ENCODE data around the gene LAPTM5.
A peak's percentile ranks its signal among the peaks of the same experiment; 100 is the strongest.

LAPTM5 gene

GRCh38 chr1:30713311-30713710, 44.3 kb downstream of the LAPTM5 start:
- no peak for ATAC-seq (replicated peaks)
- no peak overlapping the region for H3K27ac Mint-ChIP-seq
- H3K9me3 Mint-ChIP-seq = peaks cover 0 to 5% of the 10 kb centered on the region in 2 donors
- H3K36me3 Mint-ChIP-seq = peaks cover 10 to 11% of the 10 kb centered on the region in 2 donors
- peaks cover 3 to 7% of the 10 kb centered on the region in 2 donors for H3K4me1 Mint-ChIP-seq
- H3K4me3 Mint-ChIP-seq = no peak overlapping the region
- peaks cover 20 to 24% of the 10 kb centered on the region in 2 donors for H3K27me3 Mint-ChIP-seq
- no peak for DNase-seq

GRCh38 chr1:30712583-30712982, 45.0 kb downstream of the LAPTM5 start:
- DNase-seq (no peak), ATAC-seq (replicated peaks) (no peak)
- H3K4me3 Mint-ChIP-seq = no peak overlapping the region
- H3K4me1 Mint-ChIP-seq = peaks cover under 1 to 2% of the 10 kb centered on the region in 2 donors
- peaks cover 0 to 3% of the 10 kb centered on the region in 2 donors for H3K9me3 Mint-ChIP-seq
- peaks cover 27% of the 10 kb centered on the region in 2 donors for H3K27me3 Mint-ChIP-seq
- no peak overlapping the region for H3K27ac Mint-ChIP-seq
- peaks cover 10 to 11% of the 10 kb centered on the region in 2 donors for H3K36me3 Mint-ChIP-seq

GRCh38 chr1:30710407-30710806, 47.2 kb downstream of the LAPTM5 start:
- no peak for DNase-seq
- Mint-ChIP-seq H3K9me3 (peaks cover 0 to 3% of the 10 kb centered on the region in 2 donors), H3K4me1 (peaks cover 0 to 2% of the 10 kb centered on the region in 2 donors), H3K27me3 (peaks cover 35 to 36% of the 10 kb centered on the region in 2 donors), H3K27ac (no peak overlapping the region), H3K4me3 (no peak overlapping the region), H3K36me3 (peaks cover 3 to 4% of the 10 kb centered on the region in 2 donors)
- no peak for ATAC-seq (replicated peaks)

- no peaks in the 10 kb centered on the region for H3K9me3 Mint-ChIP-seq
- H3K4me3 Mint-ChIP-seq = no peak overlapping the region
- DNase-seq (no peak), ATAC-seq (replicated peaks) (no peak)
- peaks cover 39 to 41% of the 10 kb centered on the region in 2 donors for H3K27me3 Mint-ChIP-seq
- no peaks in the 10 kb centered on the region for H3K36me3 Mint-ChIP-seq
- H3K4me1 Mint-ChIP-seq = peaks cover 0 to 2% of the 10 kb centered on the region in 2 donors
- no peak overlapping the region for H3K27ac Mint-ChIP-seq
These were observed 49.2 kb downstream of the LAPTM5 start for GRCh38 chr1:30708361-30708728.

GRCh38 chr1:30707412-30708360, 49.9 kb downstream of the LAPTM5 start:
- Mint-ChIP-seq H3K36me3 (no peaks in the 10 kb centered on the region), H3K4me1 (peaks cover 0 to 2% of the 10 kb centered on the region in 2 donors), H3K27ac (no peak overlapping the region), H3K9me3 (no peaks in the 10 kb centered on the region), H3K27me3 (peaks cover 39 to 41% of the 10 kb centered on the region in 2 donors), H3K4me3 (no peak overlapping the region)
- ATAC-seq (replicated peaks) (peak; percentile 94), DNase-seq (peak; percentile 56)

- Mint-ChIP-seq H3K9me3 (no peaks in the 10 kb centered on the region), H3K4me1 (peaks cover 0 to 2% of the 10 kb centered on the region in 2 donors)
- no peak for ATAC-seq (replicated peaks)
These were observed 51.0 kb downstream of the LAPTM5 start for GRCh38 chr1:30706528-30706927.

GRCh38 chr1:30705698-30706097, 51.9 kb downstream of the LAPTM5 start:
- Mint-ChIP-seq H3K4me3 (no peak overlapping the region), H3K27me3 (peaks cover 30 to 36% of the 10 kb centered on the region in 2 donors), H3K27ac (no peak overlapping the region), H3K4me1 (peaks cover 0 to 2% of the 10 kb centered on the region in 2 donors), H3K36me3 (no peaks in the 10 kb centered on the region), H3K9me3 (no peaks in the 10 kb centered on the region)
- no peak for DNase-seq
- no peak for ATAC-seq (replicated peaks)

More at GRCh38 chr1:30706528-30706927, 51.0 kb downstream of the LAPTM5 start:
- peaks cover 36 to 41% of the 10 kb centered on the region in 2 donors for H3K27me3 Mint-ChIP-seq
- H3K4me3 Mint-ChIP-seq = no peak overlapping the region
- DNase-seq = no peak
- no peak overlapping the region for H3K27ac Mint-ChIP-seq
- no peaks in the 10 kb centered on the region for H3K36me3 Mint-ChIP-seq

- H3K9me3 Mint-ChIP-seq = no peaks in the 10 kb centered on the region
- peaks cover 27 to 36% of the 10 kb centered on the region in 2 donors for H3K27me3 Mint-ChIP-seq
- H3K4me3 Mint-ChIP-seq = no peak overlapping the region
- ATAC-seq (replicated peaks) = no peak
- H3K4me1 Mint-ChIP-seq = peaks cover 0 to 2% of the 10 kb centered on the region in 2 donors
- H3K36me3 Mint-ChIP-seq = no peaks in the 10 kb centered on the region
- no peak for DNase-seq
- H3K27ac Mint-ChIP-seq = no peak overlapping the region
These were observed 52.6 kb downstream of the LAPTM5 start for GRCh38 chr1:30704765-30705509.

- Mint-ChIP-seq H3K27me3 (peaks cover 23 to 31% of the 10 kb centered on the region in 2 donors), H3K27ac (no peak overlapping the region), H3K36me3 (no peaks in the 10 kb centered on the region), H3K9me3 (no peaks in the 10 kb centered on the region), H3K4me1 (peaks cover 0 to 2% of the 10 kb centered on the region in 2 donors), H3K4me3 (no peak overlapping the region)
- DNase-seq (no peak), ATAC-seq (replicated peaks) (no peak)
These were observed 53.3 kb downstream of the LAPTM5 start for GRCh38 chr1:30704271-30704670.

- H3K27ac Mint-ChIP-seq = no peak overlapping the region
- no peaks in the 10 kb centered on the region for H3K9me3 Mint-ChIP-seq
- H3K4me1 Mint-ChIP-seq = no peaks in the 10 kb centered on the region
- peaks cover 12 to 16% of the 10 kb centered on the region in 2 donors for H3K27me3 Mint-ChIP-seq
- ATAC-seq (replicated peaks) (no peak), DNase-seq (no peak)
- no peaks in the 10 kb centered on the region for H3K36me3 Mint-ChIP-seq
- no peak overlapping the region for H3K4me3 Mint-ChIP-seq
These were observed 54.8 kb downstream of the LAPTM5 start for GRCh38 chr1:30702823-30703222.

- no peaks in the 10 kb centered on the region for H3K4me1 Mint-ChIP-seq
- H3K27me3 Mint-ChIP-seq = peaks cover 7 to 8% of the 10 kb centered on the region in 2 donors
- no peaks in the 10 kb centered on the region for H3K9me3 Mint-ChIP-seq
- DNase-seq (no peak), ATAC-seq (replicated peaks) (no peak)
- H3K27ac Mint-ChIP-seq = no peak overlapping the region
- no peaks in the 10 kb centered on the region for H3K36me3 Mint-ChIP-seq
- no peak overlapping the region for H3K4me3 Mint-ChIP-seq
These were observed 56.3 kb downstream of the LAPTM5 start for GRCh38 chr1:30701258-30701633.

- Mint-ChIP-seq H3K27me3 (peaks cover 8 to 9% of the 10 kb centered on the region in 2 donors), H3K4me3 (no peak overlapping the region), H3K36me3 (no peaks in the 10 kb centered on the region), H3K9me3 (no peaks in the 10 kb centered on the region), H3K27ac (no peak overlapping the region), H3K4me1 (no peaks in the 10 kb centered on the region)
- ATAC-seq (replicated peaks) (no peak), DNase-seq (no peak)
These were observed 56.9 kb downstream of the LAPTM5 start for GRCh38 chr1:30700528-30701257.

- no peaks in the 10 kb centered on the region for H3K4me1 Mint-ChIP-seq
- no peak for DNase-seq
- no peak overlapping the region for H3K4me3 Mint-ChIP-seq
- no peak for ATAC-seq (replicated peaks)
- peaks cover 9 to 11% of the 10 kb centered on the region in 2 donors for H3K27me3 Mint-ChIP-seq
- H3K9me3 Mint-ChIP-seq = no peaks in the 10 kb centered on the region
- no peaks in the 10 kb centered on the region for H3K36me3 Mint-ChIP-seq
- H3K27ac Mint-ChIP-seq = no peak overlapping the region
These were observed 57.8 kb downstream of the LAPTM5 start for GRCh38 chr1:30699762-30700161.

GRCh38 chr1:30698401-30698981, 59.1 kb downstream of the LAPTM5 start:
- ATAC-seq (replicated peaks) = no peak

More at GRCh38 chr1:30698401-30698981, 59.1 kb downstream of the LAPTM5 start:
- Mint-ChIP-seq H3K4me3 (no peak overlapping the region), H3K4me1 (no peaks in the 10 kb centered on the region), H3K27ac (no peak overlapping the region), H3K9me3 (no peaks in the 10 kb centered on the region), H3K36me3 (no peaks in the 10 kb centered on the region), H3K27me3 (peaks cover 5 to 6% of the 10 kb centered on the region in 2 donors)
- no peak for DNase-seq
